ENCODE data around the gene ADGRL1.

ADGRL1 gene

DNA sequence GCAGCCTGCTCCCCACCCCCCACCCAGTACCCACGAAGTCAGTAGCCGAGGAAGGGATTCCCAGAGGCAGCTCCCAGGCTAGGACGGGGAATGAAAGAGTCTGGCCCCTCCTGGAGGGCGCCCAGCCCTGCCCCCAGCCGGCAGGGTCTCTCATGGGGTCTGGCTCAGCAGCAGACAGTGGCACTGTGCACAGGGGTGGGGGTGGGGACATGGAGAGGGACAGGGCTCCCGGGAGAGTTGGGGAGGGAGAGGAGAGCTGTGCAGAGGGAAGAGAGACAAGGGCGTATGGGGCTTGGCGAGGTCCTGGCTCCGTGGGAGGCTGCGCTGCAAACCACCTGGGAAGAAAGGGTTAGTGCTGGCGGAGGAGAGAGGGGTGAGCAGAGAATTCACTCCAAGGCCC lies 41.9 kb downstream of the ADGRL1 start:
- no peak overlapping the region for H3K9ac ChIP-seq (ENCODE audit: low read length in 5 of 5)
- H3K4me3 ChIP-seq (ENCODE audit: low read depth in 1 of 5, low read length in 5 of 5) = no peak overlapping the region
- H3K36me3 ChIP-seq (ENCODE audit: control insufficient read depth in 5 of 5, insufficient read depth in 5 of 5, low read length in 5 of 5) = peaks cover 0 to 38% (median 26%) of the 10 kb centered on the region in 5 donors
- peaks cover 0 to 17% (median 9%) of the 10 kb centered on the region in 5 donors for H3K4me1 ChIP-seq (ENCODE audit: control insufficient read depth in 5 of 5, insufficient read depth in 5 of 5, low read length in 5 of 5)
- H3K9me3 ChIP-seq (ENCODE audit: control insufficient read depth in 5 of 5, low read length in 5 of 5) = no peaks in the 10 kb centered on the region
- H3K27me3 ChIP-seq (ENCODE audit: control insufficient read depth in 5 of 5, insufficient read depth in 4 of 5, low read length in 5 of 5) = no peaks in the 10 kb centered on the region
- H3K27ac ChIP-seq (ENCODE audit: low read depth, low read length) = no peak overlapping the region

DNA sequence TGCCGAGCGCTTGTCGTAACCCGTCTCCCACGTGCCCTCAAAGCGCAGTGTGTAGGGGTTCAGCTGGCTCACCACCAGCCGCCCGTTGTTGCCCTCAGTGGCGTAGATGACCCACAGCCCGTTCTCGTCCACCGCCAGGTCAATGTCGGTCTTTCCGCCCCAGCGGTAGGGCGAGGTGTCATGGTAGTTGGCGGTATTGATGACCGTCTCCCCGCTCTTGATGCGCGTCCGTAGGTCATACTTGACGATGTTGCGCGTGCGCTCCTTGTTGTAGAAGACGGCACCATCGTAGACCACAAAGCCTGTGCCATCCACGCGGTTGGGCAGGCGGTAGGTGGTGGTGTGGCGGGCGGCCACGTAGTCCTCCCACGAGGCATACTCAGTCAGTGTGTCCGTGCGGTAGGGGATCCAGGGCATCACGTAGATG lies 43.1 kb downstream of the ADGRL1 start:
- H3K36me3 ChIP-seq (ENCODE audit: control insufficient read depth in 5 of 5, insufficient read depth in 5 of 5, low read length in 5 of 5) = peaks cover 0 to 40% (median 33%) of the 10 kb centered on the region in 5 donors
- H3K27ac ChIP-seq (ENCODE audit: low read depth, low read length) = no peak overlapping the region
- H3K4me1 ChIP-seq (ENCODE audit: control insufficient read depth in 5 of 5, insufficient read depth in 5 of 5, low read length in 5 of 5) = peaks cover 0 to 13% (median 5%) of the 10 kb centered on the region in 5 donors
- H3K27me3 ChIP-seq (ENCODE audit: control insufficient read depth in 5 of 5, insufficient read depth in 4 of 5, low read length in 5 of 5) = no peaks in the 10 kb centered on the region
- no peak overlapping the region for H3K4me3 ChIP-seq (ENCODE audit: low read depth in 1 of 5, low read length in 5 of 5)
- no peak overlapping the region for H3K9ac ChIP-seq (ENCODE audit: low read length in 5 of 5)
- H3K9me3 ChIP-seq (ENCODE audit: control insufficient read depth in 5 of 5, low read length in 5 of 5) = no peaks in the 10 kb centered on the region

GRCh38 chr19:14161305-14161704 lies 44.7 kb downstream of the ADGRL1 start:
- Histone ChIP-seq H3K27ac (ENCODE audit: low read depth, low read length) (no peak overlapping the region), H3K36me3 (ENCODE audit: control insufficient read depth in 5 of 5, insufficient read depth in 5 of 5, low read length in 5 of 5) (peaks cover 0 to 54% (median 48%) of the 10 kb centered on the region in 5 donors), H3K27me3 (ENCODE audit: control insufficient read depth in 5 of 5, insufficient read depth in 4 of 5, low read length in 5 of 5) (no peaks in the 10 kb centered on the region)

DNA sequence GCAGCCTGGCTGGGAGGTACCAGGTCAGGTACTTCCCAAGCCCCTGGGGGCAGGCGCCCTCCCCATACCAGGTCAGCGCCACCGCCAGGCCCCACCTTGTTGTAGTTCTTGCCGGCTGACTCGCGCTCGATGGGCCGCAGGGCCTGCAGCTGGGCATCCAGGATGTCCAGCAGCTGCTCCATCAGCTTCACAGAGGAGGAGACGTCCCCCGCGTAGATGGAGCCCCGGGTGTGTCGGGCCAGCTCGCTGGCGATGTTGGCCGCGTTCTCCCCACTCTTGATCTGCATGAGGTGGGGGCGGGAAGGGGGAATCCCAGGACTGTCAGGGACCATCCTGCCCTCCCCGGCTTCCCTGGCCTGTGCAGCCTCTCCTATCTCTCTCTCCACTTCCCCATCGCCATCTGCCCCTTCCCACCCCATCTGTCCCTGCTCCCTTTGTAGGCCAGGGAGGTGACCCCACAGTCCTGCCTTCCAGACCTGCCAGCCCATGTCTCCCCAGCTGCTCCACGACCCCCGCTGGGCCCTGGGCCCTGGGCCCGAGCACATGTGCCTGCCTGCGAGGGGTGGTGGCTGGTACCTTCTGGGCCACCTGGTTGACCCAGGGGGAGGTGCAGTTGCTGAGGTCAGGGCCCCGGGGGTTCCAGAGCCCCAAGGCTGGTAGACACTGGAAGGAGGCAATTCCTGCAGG lies 45.8 kb downstream of the ADGRL1 start:
- no peaks in the 10 kb centered on the region for H3K27me3 ChIP-seq (ENCODE audit: control insufficient read depth in 5 of 5, insufficient read depth in 4 of 5, low read length in 5 of 5)
- no peak overlapping the region for H3K27ac ChIP-seq (ENCODE audit: low read depth, low read length)
- no peaks in the 10 kb centered on the region for H3K9me3 ChIP-seq (ENCODE audit: control insufficient read depth in 5 of 5, low read length in 5 of 5)
- no peak overlapping the region for H3K4me3 ChIP-seq (ENCODE audit: low read depth in 1 of 5, low read length in 5 of 5)
- no peaks in the 10 kb centered on the region for H3K4me1 ChIP-seq (ENCODE audit: control insufficient read depth in 5 of 5, insufficient read depth in 5 of 5, low read length in 5 of 5)
- H3K36me3 ChIP-seq (ENCODE audit: control insufficient read depth in 5 of 5, insufficient read depth in 5 of 5, low read length in 5 of 5) = peaks cover 3 to 65% (median 59%) of the 10 kb centered on the region in 5 donors
- H3K9ac ChIP-seq (ENCODE audit: low read length in 5 of 5) = no peak overlapping the region

More at GRCh38 chr19:14161305-14161704, 44.7 kb downstream of the ADGRL1 start:
- Histone ChIP-seq H3K9me3 (ENCODE audit: control insufficient read depth in 5 of 5, low read length in 5 of 5) (no peaks in the 10 kb centered on the region), H3K4me3 (ENCODE audit: low read depth in 1 of 5, low read length in 5 of 5) (no peak overlapping the region), H3K9ac (ENCODE audit: low read length in 5 of 5) (no peak overlapping the region), H3K4me1 (ENCODE audit: control insufficient read depth in 5 of 5, insufficient read depth in 5 of 5, low read length in 5 of 5) (peaks cover 0 to under 1% (median 0%) of the 10 kb centered on the region in 5 donors)

- H3K9ac ChIP-seq (ENCODE audit: low read length in 5 of 5) = no peak overlapping the region
- H3K4me1 ChIP-seq (ENCODE audit: control insufficient read depth in 5 of 5, insufficient read depth in 5 of 5, low read length in 5 of 5) = no peaks in the 10 kb centered on the region
- H3K4me3 ChIP-seq (ENCODE audit: low read depth in 1 of 5, low read length in 5 of 5) = no peak overlapping the region
- peaks cover 3 to 71% (median 66%) of the 10 kb centered on the region in 5 donors for H3K36me3 ChIP-seq (ENCODE audit: control insufficient read depth in 5 of 5, insufficient read depth in 5 of 5, low read length in 5 of 5)
- no peaks in the 10 kb centered on the region for H3K27me3 ChIP-seq (ENCODE audit: control insufficient read depth in 5 of 5, insufficient read depth in 4 of 5, low read length in 5 of 5)
- H3K27ac ChIP-seq (ENCODE audit: low read depth, low read length) = no peak overlapping the region
- H3K9me3 ChIP-seq (ENCODE audit: control insufficient read depth in 5 of 5, low read length in 5 of 5) = no peaks in the 10 kb centered on the region
Measured at GRCh38 chr19:14159059-14159458, 46.9 kb downstream of the ADGRL1 start.

DNA sequence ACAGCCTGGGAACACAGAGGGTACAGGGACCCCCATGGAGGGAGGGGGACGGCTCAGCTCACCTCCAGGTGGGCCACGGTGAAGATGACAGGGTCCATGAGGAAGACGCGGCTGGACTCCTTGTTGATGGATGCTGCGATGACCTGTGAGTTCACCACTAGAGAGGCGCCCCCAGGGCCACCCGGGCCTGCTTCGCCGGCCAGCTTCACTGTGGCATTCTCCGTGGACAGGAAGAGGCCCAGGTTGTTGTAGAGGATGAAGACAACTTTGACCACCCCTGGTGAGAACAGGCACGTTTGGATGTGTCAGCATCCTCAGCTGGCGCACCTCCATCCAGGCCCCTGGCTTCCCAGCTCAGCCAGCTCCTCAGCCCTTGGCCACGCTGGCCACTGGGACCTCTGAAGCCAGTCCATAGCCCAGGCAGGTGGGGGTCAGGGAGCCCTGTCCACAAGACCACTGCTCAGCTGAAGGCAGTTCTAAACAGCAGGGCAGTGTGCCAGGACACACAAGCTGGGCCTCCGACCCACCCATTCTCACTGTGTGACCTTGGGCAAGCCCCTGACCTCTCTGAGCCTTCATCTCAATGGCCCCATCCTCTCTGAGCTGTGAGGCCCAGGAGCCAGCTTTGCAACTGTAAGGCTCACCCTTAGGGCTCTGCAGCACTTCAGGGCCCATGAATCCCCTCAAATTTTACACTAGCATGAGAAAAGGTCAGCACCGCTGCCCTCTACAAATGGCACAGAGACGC lies 47.5 kb downstream of the ADGRL1 start:
- no peaks in the 10 kb centered on the region for H3K4me1 ChIP-seq (ENCODE audit: control insufficient read depth in 5 of 5, insufficient read depth in 5 of 5, low read length in 5 of 5)
- H3K9ac ChIP-seq (ENCODE audit: low read length in 5 of 5) = no peak overlapping the region
- no peaks in the 10 kb centered on the region for H3K9me3 ChIP-seq (ENCODE audit: control insufficient read depth in 5 of 5, low read length in 5 of 5)
- no peak overlapping the region for H3K4me3 ChIP-seq (ENCODE audit: low read depth in 1 of 5, low read length in 5 of 5)
- H3K36me3 ChIP-seq (ENCODE audit: control insufficient read depth in 5 of 5, insufficient read depth in 5 of 5, low read length in 5 of 5) = peaks cover 3 to 73% (median 67%) of the 10 kb centered on the region in 5 donors
- no peaks in the 10 kb centered on the region for H3K27me3 ChIP-seq (ENCODE audit: control insufficient read depth in 5 of 5, insufficient read depth in 4 of 5, low read length in 5 of 5)
- H3K27ac ChIP-seq (ENCODE audit: low read depth, low read length) = no peak overlapping the region

DNA sequence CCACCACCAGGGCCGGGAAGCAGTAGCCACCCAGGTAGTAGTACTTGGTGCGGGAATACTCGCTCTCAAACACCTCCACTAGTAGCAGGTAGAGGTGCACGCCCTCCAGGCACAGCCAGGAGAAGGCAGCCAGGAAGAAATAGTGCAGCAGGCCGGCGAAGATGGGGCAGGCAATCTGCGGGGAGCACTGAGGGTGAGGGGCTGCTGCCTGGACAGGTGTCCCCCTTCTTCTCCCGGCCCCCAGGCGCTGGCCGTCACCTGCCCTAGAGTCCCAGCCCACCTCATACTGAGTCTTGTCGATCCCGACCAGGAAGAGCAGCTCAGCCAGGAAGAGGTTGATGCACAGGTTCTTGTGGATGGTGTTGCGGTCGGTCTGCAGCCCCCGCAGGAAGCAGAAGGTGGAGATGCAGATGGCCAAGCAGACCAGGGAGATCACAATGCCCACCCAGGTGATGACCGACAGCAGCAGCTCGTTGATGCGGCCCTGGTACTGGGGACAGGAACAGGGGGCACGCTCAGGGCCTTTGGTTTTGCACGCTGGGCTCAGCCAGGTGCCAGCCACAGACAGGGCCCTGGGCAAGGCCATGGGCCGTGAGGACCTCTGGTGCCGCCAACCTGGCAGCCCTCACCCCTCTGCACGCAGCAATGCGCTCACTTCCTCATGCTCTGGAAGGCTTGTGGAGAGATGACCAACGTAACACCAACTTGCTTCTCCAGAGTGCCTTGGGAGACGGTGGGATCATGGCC lies 48.8 kb downstream of the ADGRL1 start:
- H3K9ac ChIP-seq (ENCODE audit: low read length in 5 of 5) = no peak overlapping the region
- peaks cover 3 to 72% (median 63%) of the 10 kb centered on the region in 5 donors for H3K36me3 ChIP-seq (ENCODE audit: control insufficient read depth in 5 of 5, insufficient read depth in 5 of 5, low read length in 5 of 5)
- H3K4me3 ChIP-seq (ENCODE audit: low read depth in 1 of 5, low read length in 5 of 5) = no peak overlapping the region
- H3K27me3 ChIP-seq (ENCODE audit: control insufficient read depth in 5 of 5, insufficient read depth in 4 of 5, low read length in 5 of 5) = no peaks in the 10 kb centered on the region
- no peaks in the 10 kb centered on the region for H3K4me1 ChIP-seq (ENCODE audit: control insufficient read depth in 5 of 5, insufficient read depth in 5 of 5, low read length in 5 of 5)
- no peaks in the 10 kb centered on the region for H3K9me3 ChIP-seq (ENCODE audit: control insufficient read depth in 5 of 5, low read length in 5 of 5)
- H3K27ac ChIP-seq (ENCODE audit: low read depth, low read length) = no peak overlapping the region

- Histone ChIP-seq H3K36me3 (ENCODE audit: control insufficient read depth in 5 of 5, insufficient read depth in 5 of 5, low read length in 5 of 5) (peaks cover 3 to 78% (median 68%) of the 10 kb centered on the region in 5 donors), H3K9me3 (ENCODE audit: control insufficient read depth in 5 of 5, low read length in 5 of 5) (no peaks in the 10 kb centered on the region), H3K9ac (ENCODE audit: low read length in 5 of 5) (no peak overlapping the region), H3K27me3 (ENCODE audit: control insufficient read depth in 5 of 5, insufficient read depth in 4 of 5, low read length in 5 of 5) (no peaks in the 10 kb centered on the region), H3K4me3 (ENCODE audit: low read depth in 1 of 5, low read length in 5 of 5) (no peak overlapping the region), H3K4me1 (ENCODE audit: control insufficient read depth in 5 of 5, insufficient read depth in 5 of 5, low read length in 5 of 5) (no peaks in the 10 kb centered on the region), H3K27ac (ENCODE audit: low read depth, low read length) (no peak overlapping the region)
Measured at GRCh38 chr19:14156122-14156521, 49.8 kb downstream of the ADGRL1 start.

DNA sequence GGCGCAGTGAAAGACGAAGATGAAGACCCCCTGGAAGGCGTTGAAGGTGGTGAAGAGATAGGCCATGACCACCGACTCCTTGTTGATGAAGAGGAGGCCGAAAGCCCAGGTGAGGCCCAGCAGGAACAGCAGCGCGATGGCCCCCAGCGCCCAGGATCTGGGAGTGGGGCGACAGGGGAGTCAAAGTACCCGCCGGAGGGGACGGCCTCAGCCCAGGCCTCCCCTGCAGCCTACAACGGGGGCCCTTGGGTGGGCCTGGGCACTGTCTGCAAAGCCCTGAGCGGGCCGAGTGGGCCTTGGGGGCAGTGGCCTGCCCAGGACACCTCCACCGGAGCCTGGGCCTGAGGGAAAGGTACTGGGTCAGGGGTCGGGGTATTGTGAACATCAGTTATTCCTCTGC lies 50.6 kb downstream of the ADGRL1 start:
- H3K4me3 ChIP-seq (ENCODE audit: low read depth in 1 of 5, low read length in 5 of 5) = no peak overlapping the region
- H3K9me3 ChIP-seq (ENCODE audit: control insufficient read depth in 5 of 5, low read length in 5 of 5) = no peaks in the 10 kb centered on the region
- H3K9ac ChIP-seq (ENCODE audit: low read length in 5 of 5) = no peak overlapping the region
- H3K4me1 ChIP-seq (ENCODE audit: control insufficient read depth in 5 of 5, insufficient read depth in 5 of 5, low read length in 5 of 5) = peaks cover 0 to 4% (median 3%) of the 10 kb centered on the region in 5 donors
- H3K27ac ChIP-seq (ENCODE audit: low read depth, low read length) = no peak overlapping the region
- peaks cover 3 to 75% (median 68%) of the 10 kb centered on the region in 5 donors for H3K36me3 ChIP-seq (ENCODE audit: control insufficient read depth in 5 of 5, insufficient read depth in 5 of 5, low read length in 5 of 5)
- H3K27me3 ChIP-seq (ENCODE audit: control insufficient read depth in 5 of 5, insufficient read depth in 4 of 5, low read length in 5 of 5) = no peaks in the 10 kb centered on the region

Measured in subcutaneous abdominal adipose tissue (tissue), 5 donors.